Measurements from ENCODE around the gene FOXN3.
"Not testable (repeated sequence)": the region's sequence is repeated elsewhere in the genome, so short reads cannot be mapped to it uniquely, and the experiment has no call there.

Gene FOXN3

DNA sequence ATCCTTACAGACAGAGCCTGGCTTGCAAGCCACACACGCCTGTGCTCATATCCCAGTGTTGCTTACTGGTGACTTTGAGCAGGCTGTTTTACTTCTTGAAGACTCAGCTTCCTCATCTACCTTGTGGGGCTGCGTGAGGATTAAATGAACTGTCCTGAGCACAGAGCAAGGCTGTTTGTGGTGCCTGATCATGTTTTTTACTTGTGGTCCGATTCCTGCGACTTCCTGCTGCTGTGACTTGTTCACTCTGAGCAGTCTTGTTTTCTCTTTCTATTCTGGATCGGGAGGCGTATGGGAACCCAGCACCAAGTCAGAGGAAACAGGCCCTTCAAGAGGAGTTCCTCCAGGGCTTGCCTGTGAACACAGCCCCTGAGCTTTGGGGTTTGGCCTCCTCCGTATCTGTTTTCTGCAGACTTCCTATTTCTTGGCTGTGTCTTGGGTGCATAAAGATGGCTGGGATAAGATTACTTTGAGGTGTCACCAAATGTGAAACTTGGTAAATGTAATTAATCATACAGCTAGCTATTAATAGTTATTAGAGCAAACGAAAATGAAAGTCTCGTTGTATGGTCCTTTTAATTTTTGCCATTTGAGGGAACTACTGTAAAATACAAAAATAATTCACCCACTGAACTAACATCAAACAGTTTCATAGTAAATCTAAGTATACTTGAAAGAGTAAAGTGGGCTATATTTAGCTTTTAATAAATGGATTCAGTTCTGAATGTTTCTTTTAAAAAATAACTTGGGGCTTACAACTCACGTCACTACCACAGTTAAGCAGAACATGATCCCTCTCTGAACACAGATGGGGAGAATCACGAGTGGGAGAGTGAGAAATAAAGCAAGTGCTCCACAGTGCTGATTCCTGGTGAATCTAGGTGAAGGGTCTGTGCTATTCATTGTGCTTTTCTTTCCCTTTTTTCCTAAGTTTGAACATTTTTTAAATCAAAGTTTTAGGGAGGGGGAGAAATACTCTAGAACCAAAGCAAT, 251.5 kb downstream of the FOXN3 start:
- DNase-seq (ENCODE audit: insufficient read length, low spot score) (no peak), FAIRE-seq (no peak)
- TF ChIP-seq, protein P1, sequence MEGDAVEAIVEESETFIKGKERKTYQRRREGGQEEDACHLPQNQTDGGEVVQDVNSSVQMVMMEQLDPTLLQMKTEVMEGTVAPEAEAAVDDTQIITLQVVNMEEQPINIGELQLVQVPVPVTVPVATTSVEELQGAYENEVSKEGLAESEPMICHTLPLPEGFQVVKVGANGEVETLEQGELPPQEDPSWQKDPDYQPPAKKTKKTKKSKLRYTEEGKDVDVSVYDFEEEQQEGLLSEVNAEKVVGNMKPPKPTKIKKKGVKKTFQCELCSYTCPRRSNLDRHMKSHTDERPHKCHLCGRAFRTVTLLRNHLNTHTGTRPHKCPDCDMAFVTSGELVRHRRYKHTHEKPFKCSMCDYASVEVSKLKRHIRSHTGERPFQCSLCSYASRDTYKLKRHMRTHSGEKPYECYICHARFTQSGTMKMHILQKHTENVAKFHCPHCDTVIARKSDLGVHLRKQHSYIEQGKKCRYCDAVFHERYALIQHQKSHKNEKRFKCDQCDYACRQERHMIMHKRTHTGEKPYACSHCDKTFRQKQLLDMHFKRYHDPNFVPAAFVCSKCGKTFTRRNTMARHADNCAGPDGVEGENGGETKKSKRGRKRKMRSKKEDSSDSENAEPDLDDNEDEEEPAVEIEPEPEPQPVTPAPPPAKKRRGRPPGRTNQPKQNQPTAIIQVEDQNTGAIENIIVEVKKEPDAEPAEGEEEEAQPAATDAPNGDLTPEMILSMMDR (IDR thresholded peaks at IDR 0.05; ENCODE audit: insufficient read depth, missing control alignments), result no peak

DNA sequence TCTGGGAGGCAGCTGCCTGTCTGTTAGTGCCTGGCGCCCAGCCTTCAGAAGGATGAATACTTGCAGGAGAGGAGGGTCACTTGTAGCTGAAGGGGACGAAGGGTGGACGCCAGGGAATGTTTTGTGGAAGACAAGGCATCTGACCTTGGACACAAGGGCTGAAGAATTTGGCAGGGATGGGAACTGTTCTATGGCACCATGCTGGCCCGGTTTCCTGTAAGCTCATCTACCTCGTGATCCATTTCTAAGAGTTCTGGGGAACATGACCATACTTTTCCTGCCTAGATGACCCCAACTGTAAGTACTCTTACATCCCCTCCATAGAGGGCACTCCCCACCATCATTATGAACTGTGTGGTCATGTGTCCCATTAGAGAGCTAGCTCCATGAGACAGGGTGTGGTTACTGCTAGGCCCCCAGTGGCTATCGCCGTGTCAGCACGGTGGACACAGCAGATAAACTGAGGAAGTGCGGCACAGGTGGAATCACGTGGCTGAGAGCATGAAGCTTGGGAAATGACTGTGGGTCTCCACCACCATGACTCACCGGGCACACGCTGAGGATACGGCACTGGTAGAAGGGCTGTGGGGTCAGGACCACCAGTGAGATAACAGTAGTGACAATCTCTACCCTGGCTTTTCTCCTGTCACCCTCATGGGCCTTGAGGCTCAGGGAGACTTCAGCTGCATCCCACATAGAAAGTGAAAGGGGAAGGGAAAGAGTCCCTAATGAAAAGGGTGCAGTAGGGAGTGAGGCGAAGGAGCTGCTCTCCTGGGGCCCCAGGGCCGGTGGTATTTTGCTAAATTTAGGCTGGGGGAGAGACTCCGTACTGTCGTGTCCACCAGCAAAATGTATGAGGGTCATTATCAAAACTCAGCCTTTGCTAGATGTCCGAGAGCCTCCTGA, 252.6 kb downstream of the FOXN3 start:
- DNase-seq (ENCODE audit: insufficient read length, low spot score) (no peak), FAIRE-seq (no peak)
- TF ChIP-seq, protein P1 (IDR thresholded peaks at IDR 0.05; ENCODE audit: insufficient read depth, missing control alignments), result no peak

GRCh38 chr14:89163031-89163636, 253.9 kb downstream of the FOXN3 start:
- TF ChIP-seq, protein P1 (IDR thresholded peaks at IDR 0.05; ENCODE audit: insufficient read depth, missing control alignments), result no peak
- no peak for FAIRE-seq
- no peak for DNase-seq (ENCODE audit: insufficient read length, low spot score)

- no peak for FAIRE-seq
- TF ChIP-seq, protein P1 (IDR thresholded peaks at IDR 0.05; ENCODE audit: insufficient read depth, missing control alignments), result no peak
- DNase-seq (ENCODE audit: insufficient read length, low spot score), result no peak
These were observed 254.4 kb downstream of the FOXN3 start for GRCh38 chr14:89162586-89162985.

DNA sequence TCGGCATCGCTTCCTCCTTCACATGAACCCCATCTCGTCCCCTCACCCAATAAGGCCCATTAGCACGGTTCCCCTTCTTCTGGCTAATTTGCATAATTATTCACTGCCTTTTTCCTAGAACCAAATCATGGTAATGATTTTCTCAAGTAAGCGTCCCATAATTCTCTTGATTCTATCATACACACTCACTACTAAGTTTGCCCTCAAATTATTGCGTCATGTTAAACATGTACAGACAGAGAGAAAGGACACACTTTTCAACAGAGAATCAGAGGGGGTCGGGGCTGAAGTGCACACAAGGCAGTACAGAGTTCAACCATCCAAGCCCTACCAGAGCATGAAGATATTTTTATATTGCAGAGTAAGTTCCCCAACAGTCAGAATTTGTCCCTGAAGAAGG, 256.6 kb downstream of the FOXN3 start:
- FAIRE-seq (no peak), DNase-seq (ENCODE audit: insufficient read length, low spot score) (no peak)
- TF ChIP-seq, protein P1 (IDR thresholded peaks at IDR 0.05; ENCODE audit: insufficient read depth, missing control alignments), result no peak

DNA sequence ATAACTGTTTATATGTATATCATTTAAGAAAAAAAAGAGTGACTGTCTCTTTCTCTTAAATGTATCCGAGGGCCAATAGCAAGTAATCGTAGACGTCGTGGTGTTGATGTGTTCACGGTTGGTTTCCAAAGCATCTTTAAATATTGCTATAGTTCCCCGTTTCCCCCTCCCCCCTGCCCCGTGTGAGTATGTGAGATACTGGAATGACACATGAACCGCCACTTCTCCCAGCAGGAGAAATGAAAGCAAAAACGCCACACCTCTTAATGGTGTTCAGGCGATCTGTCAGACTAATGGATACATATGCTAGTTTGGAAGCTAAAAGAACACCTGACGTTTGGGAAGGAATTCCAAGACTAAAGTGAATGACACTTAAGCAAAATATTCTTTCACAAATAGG, 258.3 kb downstream of the FOXN3 start:
- TF ChIP-seq, protein P1 (IDR thresholded peaks at IDR 0.05; ENCODE audit: insufficient read depth, missing control alignments), result no peak
- FAIRE-seq (no peak), DNase-seq (ENCODE audit: insufficient read length, low spot score) (no peak)

DNA sequence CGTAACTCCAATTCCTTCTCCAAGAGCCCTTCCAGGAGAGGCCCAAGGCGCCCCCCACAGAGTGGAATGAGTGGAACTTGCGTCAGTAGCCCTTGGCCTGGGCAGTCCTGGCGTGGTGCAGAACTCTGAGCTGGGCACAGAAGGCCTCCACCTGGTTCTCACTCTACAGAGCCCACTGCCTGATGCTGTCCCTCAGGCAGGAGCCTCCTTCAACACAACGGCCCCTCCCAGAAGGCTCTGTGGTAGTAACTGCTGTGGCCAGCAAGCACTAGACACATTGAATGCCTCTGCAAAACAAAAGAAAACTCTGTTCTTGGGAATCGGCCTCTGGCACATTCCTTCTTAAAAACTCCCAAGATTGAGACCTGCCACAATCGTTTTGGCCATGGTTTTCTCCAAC, 258.9 kb downstream of the FOXN3 start:
- not testable (repeated sequence) for FAIRE-seq; DNase-seq (ENCODE audit: insufficient read length, low spot score)

All from D721Med (cell line).